Lower leg skin (tissue), 3 donors: ENCODE results near the gene ARFIP1.

Source experiments
- POLR2A ChIP-seq, 2 donors: fragments of 450-650 bp; IDR thresholded peaks; one replicate each; pipeline ENCODE4 v1.6.1; 2016 to 2017; ENCODE audit warnings: antibody characterized with exemption in 2 of 2, mild to moderate bottlenecking in 1 of 2, moderate library complexity in 1 of 2
- TF ChIP-seq, protein P1 (sequence below), 3 donors: fragments of 450-650 bp; IDR thresholded peaks; one replicate each; pipeline ENCODE4 v1.5.1; 2016; ENCODE audit warnings: antibody characterized with exemption in 3 of 3, mild to moderate bottlenecking in 3 of 3, moderate library complexity in 2 of 3

DNA sequence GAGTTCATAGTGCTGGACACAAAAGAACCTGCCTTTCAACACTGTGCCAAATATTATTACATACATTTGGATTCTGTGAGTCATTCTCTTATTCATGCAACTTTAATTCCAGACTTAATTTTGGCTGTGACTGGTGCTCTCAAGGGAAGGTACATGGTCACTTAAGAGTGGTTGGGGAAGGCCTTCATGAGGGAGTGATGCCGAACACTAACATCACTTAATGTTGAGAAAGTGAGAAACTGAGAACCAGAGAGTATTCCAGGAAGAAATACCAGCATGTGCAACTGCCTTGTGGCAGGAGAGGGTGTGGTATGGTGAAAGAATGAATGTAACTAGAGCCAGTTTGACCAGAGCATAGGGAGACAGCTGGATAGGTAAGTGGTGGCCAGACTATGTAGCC is 114.9 kb downstream of the ARFIP1 start:
- TF ChIP-seq, protein P1, sequence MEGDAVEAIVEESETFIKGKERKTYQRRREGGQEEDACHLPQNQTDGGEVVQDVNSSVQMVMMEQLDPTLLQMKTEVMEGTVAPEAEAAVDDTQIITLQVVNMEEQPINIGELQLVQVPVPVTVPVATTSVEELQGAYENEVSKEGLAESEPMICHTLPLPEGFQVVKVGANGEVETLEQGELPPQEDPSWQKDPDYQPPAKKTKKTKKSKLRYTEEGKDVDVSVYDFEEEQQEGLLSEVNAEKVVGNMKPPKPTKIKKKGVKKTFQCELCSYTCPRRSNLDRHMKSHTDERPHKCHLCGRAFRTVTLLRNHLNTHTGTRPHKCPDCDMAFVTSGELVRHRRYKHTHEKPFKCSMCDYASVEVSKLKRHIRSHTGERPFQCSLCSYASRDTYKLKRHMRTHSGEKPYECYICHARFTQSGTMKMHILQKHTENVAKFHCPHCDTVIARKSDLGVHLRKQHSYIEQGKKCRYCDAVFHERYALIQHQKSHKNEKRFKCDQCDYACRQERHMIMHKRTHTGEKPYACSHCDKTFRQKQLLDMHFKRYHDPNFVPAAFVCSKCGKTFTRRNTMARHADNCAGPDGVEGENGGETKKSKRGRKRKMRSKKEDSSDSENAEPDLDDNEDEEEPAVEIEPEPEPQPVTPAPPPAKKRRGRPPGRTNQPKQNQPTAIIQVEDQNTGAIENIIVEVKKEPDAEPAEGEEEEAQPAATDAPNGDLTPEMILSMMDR (IDR thresholded peaks at IDR 0.05) = no peak
- no peak for TF ChIP-seq POLR2A (IDR thresholded peaks at IDR 0.05)
